ENCODE measurements around the gene RINT1.

Gene RINT1

GRCh38 chr7:105538339-105538738 is 6.3 kb downstream of the RINT1 start:
- no peak for DNase-seq (ENCODE audit: low read depth)
- H3K4me3 ChIP-seq (replicated peaks; ENCODE audit: low read depth, low read length) = no peak overlapping the region
- no peak for TF ChIP-seq CTCF (IDR thresholded peaks at IDR 0.05; ENCODE audit: low read length, missing control alignments)

- no peak for TF ChIP-seq CTCF (IDR thresholded peaks at IDR 0.05; ENCODE audit: low read length, missing control alignments)
- no peak overlapping the region for H3K4me3 ChIP-seq (replicated peaks; ENCODE audit: low read depth, low read length)
- DNase-seq (ENCODE audit: low read depth) = no peak
These were observed 27.9 kb downstream of the RINT1 start for GRCh38 chr7:105559926-105560325.

GRCh38 chr7:105565190-105565589 is 33.2 kb downstream of the RINT1 start:
- no peak overlapping the region for H3K4me3 ChIP-seq (replicated peaks; ENCODE audit: low read depth, low read length)
- TF ChIP-seq CTCF (IDR thresholded peaks at IDR 0.05; ENCODE audit: low read length, missing control alignments) = no peak
- DNase-seq (ENCODE audit: low read depth) = no peak

GRCh38 chr7:105567024-105567423 is 35.0 kb downstream of the RINT1 start:
- no peak for TF ChIP-seq CTCF (IDR thresholded peaks at IDR 0.05; ENCODE audit: low read length, missing control alignments)
- no peak for DNase-seq (ENCODE audit: low read depth)
- no peak overlapping the region for H3K4me3 ChIP-seq (replicated peaks; ENCODE audit: low read depth, low read length)

GRCh38 chr7:105567821-105568220 is 35.8 kb downstream of the RINT1 start:
- no peak for TF ChIP-seq CTCF (IDR thresholded peaks at IDR 0.05; ENCODE audit: low read length, missing control alignments)
- DNase-seq (ENCODE audit: low read depth) = no peak
- H3K4me3 ChIP-seq (replicated peaks; ENCODE audit: low read depth, low read length) = no peak overlapping the region

GRCh38 chr7:105571891-105572290 is 39.9 kb downstream of the RINT1 start:
- no peak for DNase-seq (ENCODE audit: low read depth)
- no peak overlapping the region for H3K4me3 ChIP-seq (replicated peaks; ENCODE audit: low read depth, low read length)
- TF ChIP-seq CTCF (IDR thresholded peaks at IDR 0.05; ENCODE audit: low read length, missing control alignments) = no peak

GRCh38 chr7:105577251-105577650 is 45.2 kb downstream of the RINT1 start:
- H3K4me3 ChIP-seq (replicated peaks; ENCODE audit: low read depth, low read length) = no peak overlapping the region
- no peak for DNase-seq (ENCODE audit: low read depth)
- TF ChIP-seq CTCF (IDR thresholded peaks at IDR 0.05; ENCODE audit: low read length, missing control alignments) = no peak

Measured in fibroblast of pulmonary artery (primary cell).